GM12873 (cell line): ENCODE data around the gene CENPO.

Experiments
- CTCF ChIP-seq: IDR thresholded peaks from 2 replicates; pipeline ENCODE4 v1.5.1; 2012; ENCODE audit warnings: low read depth, mild to moderate bottlenecking, moderate library complexity, low read length, control low read depth; ENCODE audit not compliant: insufficient read depth; ENCODE audit errors: missing control alignments

Gene CENPO, protein sequence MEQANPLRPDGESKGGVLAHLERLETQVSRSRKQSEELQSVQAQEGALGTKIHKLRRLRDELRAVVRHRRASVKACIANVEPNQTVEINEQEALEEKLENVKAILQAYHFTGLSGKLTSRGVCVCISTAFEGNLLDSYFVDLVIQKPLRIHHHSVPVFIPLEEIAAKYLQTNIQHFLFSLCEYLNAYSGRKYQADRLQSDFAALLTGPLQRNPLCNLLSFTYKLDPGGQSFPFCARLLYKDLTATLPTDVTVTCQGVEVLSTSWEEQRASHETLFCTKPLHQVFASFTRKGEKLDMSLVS

DNA sequence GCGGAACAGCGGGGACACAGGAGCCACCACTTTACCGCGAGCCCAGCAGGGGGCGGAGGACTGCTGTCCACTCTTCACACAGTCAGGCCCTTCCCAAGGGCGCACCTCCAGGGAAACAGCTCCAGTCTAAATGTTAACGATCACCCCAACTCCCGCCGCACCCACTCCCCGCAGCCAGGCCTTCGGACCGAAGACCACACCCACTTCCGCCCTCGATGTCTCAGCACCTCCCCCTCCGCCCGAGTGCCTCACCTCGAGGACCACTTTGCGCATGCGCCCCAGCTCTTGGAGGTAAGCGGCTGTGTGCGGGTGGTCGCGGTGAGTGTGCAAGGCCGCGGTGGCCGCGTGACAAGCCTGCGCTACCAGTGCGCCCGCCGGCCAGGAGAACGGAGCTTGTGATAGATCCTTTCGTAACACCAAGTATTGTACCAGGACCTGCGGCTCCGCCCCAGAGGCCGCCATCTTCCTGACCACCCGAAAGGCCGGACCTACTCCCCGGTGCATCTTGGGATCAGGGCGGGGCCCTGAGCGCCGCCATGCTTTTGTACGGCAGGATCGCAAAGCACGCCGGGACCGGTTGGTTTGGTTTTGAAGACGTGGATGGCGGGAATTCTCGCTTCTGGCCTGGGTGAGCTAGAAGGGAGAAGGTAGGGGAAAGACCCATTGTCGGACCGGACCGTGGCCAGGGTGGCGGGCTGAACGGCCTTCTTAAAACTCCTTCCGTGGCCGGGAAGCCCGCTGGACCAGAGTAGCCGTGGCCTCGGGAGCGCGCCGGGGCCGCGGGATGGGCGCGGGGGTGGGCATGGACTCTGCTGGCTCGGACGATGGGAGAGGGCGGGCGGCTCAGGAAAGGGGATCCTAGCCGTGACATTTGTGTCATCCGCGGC lies at the start of gene CENPO, which contains the start of gene PTRHD1:
Gene CENPO (plus strand): TSS at position 552 of the 887 bp plus-strand sequence. CDS start 495 bp downstream, outside the sequence.
Gene PTRHD1 (minus strand): TSS at position 518 of the 887 bp plus-strand sequence. CDS start 14 bp downstream, at position 504.
- peak; percentile 57 for TF ChIP-seq CTCF

DNA sequence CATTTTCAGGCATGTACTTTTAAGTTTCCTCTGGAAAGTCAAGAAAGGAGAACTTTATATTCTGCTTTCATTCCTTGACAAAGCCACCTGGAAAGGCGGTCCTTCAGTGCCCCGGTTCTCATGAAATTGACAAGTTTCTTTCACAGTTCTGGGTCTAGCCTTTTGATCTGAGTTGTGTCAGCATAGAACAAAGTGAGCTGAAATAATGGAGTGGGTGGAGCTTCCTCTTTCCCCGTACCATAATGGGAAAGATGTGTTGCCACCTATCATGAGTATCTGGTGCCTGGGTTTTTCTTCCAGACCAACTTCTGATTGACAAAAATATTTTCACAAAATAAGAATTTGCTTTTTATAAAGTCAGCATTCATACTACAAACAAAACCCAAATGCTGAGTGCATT lies 49.3 kb upstream of the CENPO start:
- no peak for TF ChIP-seq CTCF

DNA sequence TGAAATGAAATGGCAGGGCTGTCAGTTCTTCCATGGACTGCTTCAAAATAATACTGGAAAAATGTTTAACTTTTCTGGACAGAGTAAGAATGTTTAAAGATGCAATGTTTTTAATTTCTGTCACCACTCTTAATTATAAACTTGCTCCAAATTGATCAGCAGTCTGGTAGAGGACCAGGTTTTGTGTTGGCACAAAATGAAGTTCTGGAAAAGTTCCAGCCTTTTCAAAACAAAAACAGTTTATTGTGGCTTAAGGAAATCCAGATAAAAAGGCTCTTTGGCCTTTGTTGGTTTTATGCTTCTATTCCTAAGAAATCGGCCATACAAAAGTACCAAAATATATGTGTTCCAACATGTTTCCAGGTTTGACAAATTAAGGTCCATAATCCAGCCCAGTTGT lies 48.9 kb upstream of the CENPO start:
- TF ChIP-seq CTCF: no peak

- TF ChIP-seq CTCF: no peak
These were observed 47.4 kb upstream of the CENPO start for GRCh38 chr2:24745825-24746224.

- TF ChIP-seq CTCF: no peak
These were observed 45.9 kb upstream of the CENPO start for GRCh38 chr2:24747299-24747698.

DNA sequence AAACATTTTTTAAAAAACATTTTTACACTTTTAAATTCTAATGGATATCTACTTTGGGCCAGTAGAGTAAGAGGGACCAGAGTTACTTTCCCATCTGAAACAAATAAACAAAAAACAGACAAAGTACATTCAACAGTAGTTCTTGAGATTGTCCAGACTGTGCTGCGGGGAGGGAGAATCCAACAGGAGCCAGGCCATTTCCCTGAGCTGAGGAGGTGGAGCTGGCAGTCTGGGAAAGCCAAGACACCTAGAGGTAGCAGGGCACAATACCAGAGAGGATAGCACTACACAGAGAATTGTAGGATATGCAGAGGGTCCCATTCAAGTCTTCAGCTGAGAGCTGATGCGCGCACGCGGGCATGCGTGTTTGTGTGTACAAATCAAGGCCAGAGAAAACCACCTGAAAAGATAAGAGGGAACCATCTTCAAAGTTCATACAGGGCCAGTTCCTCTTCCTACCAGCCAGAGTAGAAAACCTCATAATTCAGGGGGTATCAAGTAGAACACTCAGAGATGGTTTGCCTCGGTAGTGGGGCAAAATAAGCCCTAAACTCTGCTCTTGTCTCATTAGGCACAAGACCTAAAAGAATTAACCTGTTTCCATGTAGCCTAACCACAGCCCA lies 44.0 kb upstream of the CENPO start:
- TF ChIP-seq CTCF: no peak

DNA sequence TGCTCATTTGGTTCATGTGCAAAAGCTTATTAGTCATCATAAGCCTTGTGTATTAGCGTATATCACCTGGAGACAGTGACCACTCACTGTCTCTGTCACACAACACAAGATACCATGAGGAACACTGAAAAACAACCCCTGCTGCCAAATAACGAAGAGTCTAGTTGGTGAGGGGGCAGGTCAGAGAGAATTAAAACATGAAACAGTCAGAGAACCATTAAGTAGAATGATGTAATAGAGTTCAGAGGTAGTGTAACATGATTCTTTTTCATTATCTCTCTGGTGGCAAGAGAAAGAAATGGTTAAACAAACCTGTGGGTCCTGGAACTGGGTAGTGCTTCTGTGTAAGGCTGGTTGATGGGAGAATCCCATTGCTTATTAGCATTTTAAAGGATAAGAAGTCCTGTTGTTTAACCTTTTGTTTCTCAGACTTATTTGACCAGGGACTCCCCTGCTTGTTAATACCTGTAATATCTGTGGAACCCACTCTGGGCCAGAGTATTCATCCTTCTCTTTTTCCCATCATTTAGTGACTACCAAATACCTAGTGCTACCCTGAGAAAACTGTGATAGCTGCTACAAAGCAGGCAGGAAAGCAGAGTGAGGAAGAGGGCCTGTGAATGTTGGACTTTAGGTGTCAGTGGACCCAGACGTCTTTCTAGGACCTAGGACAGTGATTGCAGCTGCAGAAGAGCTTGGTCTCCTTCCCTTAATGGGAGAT lies 38.1 kb upstream of the CENPO start:
- TF ChIP-seq CTCF: no peak
